Endometrial microvascular endothelial cells (primary cell): ENCODE data around the gene GPC6. TPM values are rescaled to one million over a fixed set of nuclear protein-coding genes. Genes with fewer than 3 reads are reported as not detected.

Source experiments
- in situ Hi-C: cut with HindIII; loops from 2 replicates; pipeline ENCODE4 v1.10.0; 2017; ENCODE audit warnings: low sequenced_read_pairs, low pct_unique_long_range_greater_than_20kb; ENCODE audit errors: inconsistent ontology term
- total RNA-seq: library from RNA; depleted of rRNA; stranded (reverse); fragments of >200 nt; gene quantifications from one replicate; pipeline ENCODE4 v1.2.3, GENCODE V29; 2015; ENCODE audit errors: inconsistent ontology term

Gene GPC6
- total RNA-seq, 1 donor from 2014 or later, result 0.46 TPM

DNA sequence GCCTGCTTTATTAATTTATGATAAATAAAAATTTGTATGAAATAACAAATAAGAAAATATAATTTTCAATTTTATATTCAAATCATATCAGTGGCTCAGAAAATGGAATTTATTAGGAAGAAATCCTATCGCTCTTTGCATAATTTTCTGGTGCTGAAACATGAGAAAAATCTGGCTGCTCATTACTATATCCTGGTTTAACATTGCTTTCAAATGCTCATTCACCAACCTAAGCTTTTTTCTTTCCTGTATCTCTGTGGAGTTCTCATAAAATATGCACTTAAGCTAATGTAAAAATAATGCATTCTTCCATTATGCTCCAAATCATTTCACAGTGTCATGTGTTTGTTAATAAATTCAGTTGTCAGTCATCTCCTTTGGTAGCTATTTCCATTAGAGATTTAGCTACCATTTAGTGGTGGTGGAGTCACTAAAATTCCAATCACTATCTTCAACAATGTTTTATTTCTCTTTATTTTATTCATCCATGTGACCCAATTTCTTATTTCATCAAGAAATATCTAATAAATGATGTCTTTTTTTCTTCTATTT lies 754.9 kb downstream of the GPC6 start:
- in situ Hi-C loops, result no loop called here

DNA sequence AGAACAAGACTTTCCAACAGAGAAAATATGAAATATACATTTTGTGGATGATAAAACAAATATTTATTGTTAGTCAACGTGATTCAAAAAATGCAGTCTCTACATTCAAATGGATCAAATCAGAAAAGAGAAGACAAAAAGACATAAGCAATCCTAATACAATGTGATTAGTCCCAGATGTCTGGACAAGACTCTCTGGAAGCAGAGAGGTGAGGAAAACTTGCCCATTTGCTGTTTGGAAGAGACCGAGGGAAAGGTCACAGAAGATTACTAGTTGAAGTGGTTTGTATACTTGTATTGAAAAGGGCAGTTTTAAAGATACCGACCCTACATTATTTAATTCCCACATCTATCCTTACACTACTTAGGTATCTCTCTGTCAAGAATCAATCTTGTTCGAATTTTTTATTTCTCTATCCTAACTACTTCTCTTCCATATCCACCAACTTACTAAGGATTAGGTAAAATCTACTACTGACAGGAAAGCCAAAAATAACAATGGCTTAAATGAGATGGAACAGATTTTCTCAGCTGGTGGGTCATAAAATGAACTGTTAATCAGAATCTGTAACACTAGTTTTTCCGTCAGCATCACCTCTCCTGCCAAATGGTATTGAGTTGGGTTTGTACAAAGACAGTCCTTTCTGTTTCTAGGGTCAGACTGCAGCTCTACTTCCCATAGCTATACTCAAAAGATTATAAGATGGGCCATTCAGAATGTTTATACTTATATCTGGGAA lies 755.7 kb downstream of the GPC6 start:
- in situ Hi-C loops, result no loop called here

DNA sequence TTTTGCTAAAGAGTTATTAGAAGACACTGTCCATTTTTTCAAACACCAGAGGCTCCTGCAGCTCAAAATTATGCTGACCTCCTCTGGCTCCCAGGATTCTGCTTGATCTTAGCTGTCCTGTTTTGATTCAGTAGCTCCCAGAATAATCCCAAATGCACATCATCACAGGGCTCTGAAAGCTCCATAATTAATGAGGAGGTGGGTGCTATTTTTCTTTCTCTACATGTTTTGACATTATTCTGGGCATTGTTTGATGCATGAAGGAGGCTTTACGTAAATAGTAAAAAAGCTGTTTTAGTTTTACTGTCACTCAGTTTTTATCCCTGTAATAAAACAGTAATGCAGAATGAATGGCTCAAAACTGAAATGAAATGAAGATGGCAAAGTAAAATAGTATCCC lies 757.4 kb downstream of the GPC6 start:
- in situ Hi-C loops, result no loop called here

DNA sequence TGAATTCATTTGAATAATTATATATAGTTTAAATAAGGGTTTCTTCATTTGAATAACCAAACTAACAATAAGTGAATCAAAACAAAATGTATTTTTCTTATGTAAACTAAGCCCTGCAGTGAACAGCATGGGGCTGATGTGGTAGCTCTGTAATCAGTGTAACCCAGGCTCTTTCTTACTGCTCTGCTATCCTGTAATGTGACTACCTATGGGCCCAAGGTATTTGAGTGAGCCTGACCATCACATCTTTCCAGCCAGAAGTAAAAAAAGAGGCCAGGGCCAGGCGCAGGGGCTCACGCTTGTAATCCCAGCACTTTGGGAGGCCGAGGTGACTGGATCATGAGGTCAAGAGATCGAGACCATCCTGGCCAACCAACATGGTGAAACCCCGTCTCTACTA lies 758.3 kb downstream of the GPC6 start:
- in situ Hi-C loops, result no loop called here

DNA sequence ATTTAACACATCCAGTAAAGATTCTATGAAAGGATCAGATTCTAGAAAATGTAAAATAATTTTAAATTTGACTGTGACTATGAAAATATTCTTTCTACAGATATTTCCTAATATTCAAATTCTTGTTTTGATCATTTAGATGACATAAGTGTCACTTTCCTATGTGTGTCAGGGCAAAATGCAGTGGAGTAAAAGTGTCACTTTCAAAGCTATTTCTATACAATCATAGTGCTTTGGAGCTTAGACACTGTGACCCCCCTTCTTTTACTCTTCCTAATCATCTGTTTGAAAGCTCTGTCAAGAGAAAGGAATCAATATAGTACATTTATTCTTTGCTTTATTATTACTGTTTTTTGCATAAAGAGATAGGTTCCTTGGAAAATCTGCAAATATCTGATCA lies 760.9 kb downstream of the GPC6 start:
- in situ Hi-C loops, result no loop called here

DNA sequence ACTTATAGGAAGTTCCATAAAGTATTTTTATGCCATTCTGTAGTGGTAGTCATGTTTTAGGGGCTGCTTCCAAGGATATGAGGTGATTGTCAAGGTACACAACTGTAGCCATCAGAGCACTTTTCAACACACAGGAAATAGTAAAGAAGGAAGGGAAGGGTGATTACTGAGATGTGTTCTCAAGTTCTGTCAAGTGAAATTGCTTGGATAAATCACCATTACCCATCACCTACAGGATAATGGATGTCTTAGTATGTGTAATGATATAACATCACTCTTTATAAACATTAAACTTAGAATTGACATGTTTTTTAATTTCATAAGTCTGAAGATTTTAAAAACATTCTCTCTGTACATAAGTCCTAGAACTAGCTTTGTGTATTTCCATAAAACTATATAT lies 765.0 kb downstream of the GPC6 start:
- in situ Hi-C loops, result no loop called here

DNA sequence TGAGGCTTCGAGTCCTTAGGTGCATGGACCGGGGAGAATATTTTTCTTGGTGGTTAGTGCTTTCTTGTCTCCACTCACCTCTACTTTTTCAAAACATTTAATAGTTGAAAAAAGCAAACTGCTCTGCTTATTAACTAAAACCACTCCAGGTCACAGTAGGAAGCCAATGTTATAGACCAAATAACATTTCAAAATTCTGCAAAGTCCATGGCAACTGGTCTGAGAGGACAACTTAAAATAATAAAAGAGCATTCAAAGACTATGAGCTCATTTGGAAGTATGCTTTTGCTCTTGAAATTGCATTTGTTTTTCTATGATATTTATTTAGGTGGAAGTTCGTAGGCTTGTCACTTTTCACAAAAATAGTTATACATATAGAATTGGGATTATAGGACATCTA lies 769.9 kb downstream of the GPC6 start:
- in situ Hi-C loops, result no loop called here

DNA sequence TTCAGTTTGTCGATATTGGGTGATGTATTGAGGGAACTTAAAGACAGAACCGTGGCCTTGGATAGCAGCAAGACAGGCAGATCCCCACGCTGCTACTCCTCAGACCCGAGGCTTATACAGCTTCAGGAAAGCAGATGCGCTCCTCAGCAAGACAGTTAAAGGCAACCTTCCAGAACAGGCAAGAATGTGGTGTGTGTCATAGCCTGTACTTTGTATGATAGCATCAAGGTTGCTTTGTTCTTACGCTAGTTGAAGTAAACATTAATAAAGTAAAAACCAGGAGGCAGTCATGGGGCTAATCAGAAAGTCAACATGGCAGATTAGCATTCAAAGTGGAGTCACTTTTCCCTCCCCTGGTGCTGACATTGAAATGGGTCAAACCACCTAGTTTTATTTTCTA lies 779.7 kb downstream of the GPC6 start:
- in situ Hi-C loops, result no loop called here

DNA sequence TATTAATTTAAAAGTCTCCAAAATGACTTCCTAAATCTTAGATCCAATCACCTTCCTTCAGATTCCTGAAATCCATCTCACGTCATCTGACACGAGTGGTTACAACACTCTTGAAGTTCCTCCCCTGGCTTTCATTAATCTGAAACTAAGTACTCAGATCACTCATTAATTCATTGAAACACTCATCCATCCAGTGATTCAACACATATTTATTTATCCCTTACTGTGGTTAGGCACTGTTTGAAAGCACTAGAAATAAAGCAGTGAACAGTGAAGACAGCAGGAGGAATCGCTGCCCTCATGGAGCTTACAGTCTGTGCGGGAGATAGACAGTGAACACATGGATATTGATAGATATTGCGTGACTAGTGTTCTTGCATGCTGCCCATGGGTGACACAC lies 780.5 kb downstream of the GPC6 start:
- in situ Hi-C loops, result no loop called here

DNA sequence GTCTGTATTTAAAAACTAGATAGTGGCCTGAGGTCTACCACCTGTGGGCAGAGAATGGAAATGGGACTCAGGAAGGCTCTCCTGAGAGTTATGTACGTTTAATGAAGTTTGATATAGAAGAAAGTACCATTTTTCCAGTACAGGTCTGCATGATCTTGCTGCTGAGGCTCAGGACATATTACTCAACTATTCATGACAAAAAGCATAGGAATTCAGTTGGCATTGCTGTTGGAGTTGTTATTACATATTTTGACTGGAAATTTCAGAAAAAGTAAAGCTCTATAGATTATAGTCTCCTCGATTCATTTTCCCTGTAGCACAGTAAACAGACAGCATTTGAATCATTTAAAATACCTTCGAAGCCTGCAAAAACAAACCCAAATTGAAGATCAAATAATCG lies 783.1 kb downstream of the GPC6 start:
- in situ Hi-C loops, result no loop called here

DNA sequence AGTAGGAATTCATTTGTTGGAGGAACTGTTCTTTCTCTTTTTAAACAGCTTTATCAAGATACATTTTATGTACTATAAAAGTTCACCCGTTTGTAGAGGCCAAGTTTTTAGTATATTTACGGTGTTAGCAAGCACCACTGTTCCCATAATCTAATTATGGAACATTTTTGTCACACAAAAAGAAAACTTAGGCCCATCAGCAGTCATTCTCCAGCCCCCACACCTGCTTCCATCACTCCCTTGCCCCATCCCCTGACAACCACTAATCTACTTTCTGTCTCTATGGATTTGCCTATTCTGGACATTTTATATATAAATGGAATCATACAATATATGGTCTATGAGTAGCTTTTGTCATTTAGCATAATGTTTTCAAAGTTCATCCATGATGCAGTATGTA lies 787.9 kb downstream of the GPC6 start:
- in situ Hi-C loops, result no loop called here

DNA sequence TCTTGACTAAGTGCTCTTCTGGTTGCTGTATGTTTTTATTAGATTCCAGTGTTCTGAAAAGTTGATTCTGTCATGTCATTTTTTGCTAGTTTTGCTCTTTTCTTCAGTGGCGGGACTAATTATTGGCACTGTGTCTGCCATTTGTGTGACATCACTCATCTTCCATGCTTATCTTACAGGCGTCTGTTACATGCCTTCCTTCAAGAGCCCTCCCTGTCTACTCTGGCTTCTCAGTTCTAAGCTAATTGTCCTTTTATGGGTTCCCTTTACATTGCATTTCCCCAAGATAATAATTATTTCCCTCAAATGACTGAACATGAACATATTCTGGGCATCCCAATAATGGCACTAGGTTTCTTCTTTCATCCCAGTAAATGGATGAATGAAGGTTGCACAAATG lies 793.8 kb downstream of the GPC6 start:
- in situ Hi-C loops, result no loop called here

DNA sequence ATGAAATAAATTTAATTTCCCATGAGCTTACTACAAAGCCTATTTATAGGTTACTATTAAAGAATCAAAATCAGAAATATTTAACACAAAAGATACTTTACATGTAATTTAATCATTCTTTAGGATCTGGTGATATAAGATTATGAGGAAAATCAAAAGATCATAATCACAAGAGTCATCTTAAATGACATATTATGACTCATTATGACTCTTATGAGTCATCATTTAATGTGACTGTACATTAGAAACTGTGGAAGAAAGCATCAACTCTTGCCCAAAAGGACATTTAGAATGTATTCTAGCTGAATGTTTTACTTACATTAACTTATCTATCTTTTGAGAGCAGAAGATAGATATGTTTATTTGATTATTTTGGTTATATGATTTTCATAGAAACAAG lies 794.2 kb downstream of the GPC6 start:
- in situ Hi-C loops, result no loop called here

DNA sequence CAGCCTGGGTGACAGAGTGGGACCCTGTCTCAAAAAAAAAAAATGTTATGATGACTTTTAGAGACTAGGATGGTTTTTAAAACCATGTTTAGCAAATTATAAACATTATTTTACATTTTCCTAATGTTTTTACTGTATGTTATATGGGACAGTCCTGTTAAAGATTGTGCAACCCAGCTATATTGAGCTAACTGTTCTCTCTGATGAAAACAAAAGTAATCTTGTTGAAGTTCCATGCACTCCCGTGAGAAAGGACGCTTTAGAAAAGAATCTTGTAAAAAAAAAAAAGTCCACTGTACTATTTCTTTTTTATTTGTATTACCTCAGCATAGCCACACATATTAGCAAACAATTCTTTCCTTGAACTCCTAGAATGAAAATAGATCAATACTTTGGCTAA lies 801.6 kb downstream of the GPC6 start:
- in situ Hi-C loops, result no loop called here

DNA sequence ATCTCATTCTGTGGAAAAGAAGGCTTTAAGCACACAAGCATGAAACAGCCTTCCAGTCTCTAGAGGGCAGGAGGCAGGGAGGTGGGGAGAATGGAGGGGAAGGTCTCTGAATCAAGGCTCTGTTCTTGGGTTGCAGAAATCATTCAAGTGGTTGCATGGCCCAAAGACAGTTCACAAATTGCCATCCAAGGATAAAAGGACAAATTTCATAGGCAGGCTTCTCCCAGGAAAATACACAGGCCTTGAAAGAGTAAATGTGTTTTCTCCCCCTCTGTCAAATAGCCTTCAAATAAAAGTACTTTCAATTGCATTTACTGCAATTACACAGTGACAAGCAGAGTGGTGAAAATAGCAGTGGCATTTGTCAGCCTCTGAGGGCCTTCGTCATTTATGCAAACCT lies 802.0 kb downstream of the GPC6 start:
- in situ Hi-C loops, result no loop called here

DNA sequence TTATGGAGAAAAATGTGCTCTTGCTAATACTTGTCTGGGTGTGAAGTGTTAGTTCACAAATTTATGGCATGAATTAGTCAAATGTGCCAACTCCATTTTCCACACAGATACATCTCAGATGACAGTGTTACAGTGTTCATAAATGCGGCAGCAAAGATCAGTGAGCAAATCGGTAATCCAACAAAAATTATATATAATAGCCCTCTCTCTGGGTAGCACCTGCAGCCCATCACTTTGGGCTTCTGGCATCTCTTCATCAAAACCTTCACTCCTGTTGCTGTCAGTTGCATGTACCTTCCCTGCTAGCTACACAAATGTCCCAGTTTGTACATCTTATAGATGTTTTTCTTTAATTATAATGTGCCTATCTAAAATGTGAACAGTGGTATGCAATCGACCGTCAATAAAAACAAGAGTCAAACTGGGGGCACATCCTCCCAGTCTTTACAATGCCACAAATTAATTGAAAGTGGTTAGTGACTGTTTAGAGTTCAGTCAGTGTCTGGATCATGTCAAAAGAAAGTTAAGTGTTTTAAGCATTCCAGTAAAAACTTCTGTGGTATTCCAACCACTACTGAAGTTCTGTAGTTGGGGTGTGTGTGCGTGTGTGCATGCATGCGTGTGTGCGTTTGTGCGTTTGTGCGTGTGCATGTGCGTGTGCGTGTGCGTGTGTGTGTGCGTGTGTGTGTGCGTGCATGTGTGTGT lies 804.0 kb downstream of the GPC6 start:
- in situ Hi-C loops, result no loop called here

DNA sequence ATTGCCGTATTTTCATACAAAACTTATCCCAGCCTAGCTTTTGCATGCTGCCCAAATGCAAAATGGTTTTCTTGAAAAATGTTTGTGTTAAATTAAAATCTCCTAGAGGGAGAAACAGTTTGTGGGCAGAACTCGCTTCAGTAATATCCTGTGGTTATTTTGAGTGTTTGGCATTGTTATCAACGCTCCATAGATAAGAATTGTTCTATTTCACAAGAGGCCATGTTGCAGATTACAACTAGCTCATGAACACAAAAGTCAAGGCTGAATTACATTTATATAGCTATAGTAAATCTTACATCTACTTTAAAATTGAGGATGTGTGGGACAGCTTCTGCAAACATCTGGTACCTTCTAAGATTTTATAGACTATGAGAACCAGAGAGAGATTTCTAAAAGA lies 805.0 kb downstream of the GPC6 start:
- in situ Hi-C loops, result no loop called here

DNA sequence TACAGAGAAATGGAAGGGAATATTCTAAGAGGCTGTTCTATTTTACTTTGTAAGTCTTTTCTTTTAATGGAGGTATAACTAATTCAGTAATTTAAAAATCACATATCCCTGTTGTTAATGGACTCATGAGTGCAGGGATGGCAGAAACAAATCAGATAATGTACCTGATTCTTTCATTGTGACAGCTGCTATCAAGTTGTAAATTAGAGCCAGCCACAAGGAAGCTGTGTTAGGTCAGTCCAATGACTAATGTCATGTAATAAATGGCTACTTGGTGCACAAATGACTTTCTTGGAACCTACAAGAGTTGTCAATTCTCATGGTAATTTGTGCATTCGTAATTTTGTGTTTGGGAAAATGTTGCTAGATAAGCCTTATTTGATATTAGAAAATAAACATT lies 806.5 kb downstream of the GPC6 start:
- in situ Hi-C loops, result no loop called here

DNA sequence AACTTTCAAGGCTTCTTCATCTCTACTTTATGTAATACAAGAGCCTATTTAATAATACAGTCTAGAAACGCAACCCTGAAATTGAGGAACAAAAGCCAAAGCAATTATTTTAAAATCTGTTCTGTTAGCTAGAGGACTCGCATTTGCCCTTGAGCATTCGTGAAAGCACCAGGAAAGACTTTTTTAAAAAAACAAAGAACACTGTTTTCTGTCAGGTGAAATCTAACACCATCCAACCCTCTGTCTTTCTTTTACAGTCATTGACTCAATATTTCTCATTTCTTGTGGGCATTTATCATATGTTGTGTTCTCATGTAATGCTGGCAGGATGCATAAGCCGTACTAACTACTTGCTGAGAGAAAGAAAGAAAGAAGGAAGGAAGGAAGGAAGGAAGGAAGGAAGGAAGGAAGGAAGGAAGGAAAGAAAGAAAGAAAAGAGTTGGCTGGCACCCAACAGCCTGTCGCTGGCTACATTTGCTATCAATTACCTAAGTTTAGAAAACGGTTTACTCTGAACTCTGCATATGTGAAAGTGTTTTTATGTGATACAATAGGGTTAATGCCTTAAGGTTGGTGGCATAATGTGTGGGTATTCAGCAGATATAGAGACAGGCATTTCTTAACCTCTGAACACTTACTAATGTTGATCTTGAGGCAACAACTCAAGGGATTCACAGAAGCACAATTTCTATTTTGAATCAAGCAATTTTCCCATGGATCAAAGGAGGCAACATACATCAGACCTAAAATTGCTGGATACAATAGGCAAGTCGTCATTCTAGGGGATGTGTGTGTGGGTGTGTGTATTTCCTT lies 807.4 kb downstream of the GPC6 start:
- in situ Hi-C loops, result no loop called here

DNA sequence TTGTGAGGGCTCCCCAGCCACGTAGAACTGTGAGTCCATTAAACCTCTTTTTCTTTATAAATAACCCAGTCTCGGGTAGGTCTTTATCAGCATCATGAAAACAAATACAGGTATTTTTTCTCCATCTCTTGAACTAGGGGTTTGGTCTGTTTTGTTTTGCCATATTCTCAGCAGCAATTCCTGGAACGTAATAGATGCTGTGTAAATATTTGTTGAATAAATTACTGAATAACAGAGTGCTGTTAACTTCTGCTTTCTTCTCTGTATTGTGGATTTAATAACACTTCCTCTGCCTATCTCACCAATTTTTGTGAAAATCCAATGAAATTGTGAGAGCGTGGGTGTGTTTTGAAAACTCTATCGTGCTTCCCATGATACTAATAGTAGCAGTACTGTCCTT lies 823.4 kb downstream of the GPC6 start:
- in situ Hi-C loops, result no loop called here
